Mesothelial cell of epicardium (in vitro differentiated cells): ENCODE results near the gene BTN3A1. TPM values are rescaled to one million over a fixed set of nuclear protein-coding genes. Genes with fewer than 3 reads are reported as not detected.

Experiments used
- DNase-seq, 2 experiments: peaks; one replicate each; pipeline ENCODE4 v3.0.0; 2021; ENCODE audit warnings: low spot score in 2 of 2; ENCODE audit not compliant: unreplicated experiment in 2 of 2
- H3K27ac Mint-ChIP-seq: 2 replicates; pipeline ENCODE4 v1.8.0; 2021; ENCODE audit warnings: mixed read lengths
- H3K27me3 Mint-ChIP-seq: 2 replicates; pipeline ENCODE4 v1.8.0; 2021; ENCODE audit warnings: low read depth, mixed read lengths
- H3K36me3 Mint-ChIP-seq: 2 replicates; pipeline ENCODE4 v1.8.0; 2021; ENCODE audit warnings: mixed read lengths
- H3K4me1 Mint-ChIP-seq: 2 replicates; pipeline ENCODE4 v1.8.0; 2021; ENCODE audit warnings: mixed read lengths
- H3K4me3 Mint-ChIP-seq: 2 replicates; pipeline ENCODE4 v1.8.0; 2021; ENCODE audit warnings: mild to moderate bottlenecking, moderate library complexity, mixed read lengths
- H3K9me3 Mint-ChIP-seq: 2 replicates; pipeline ENCODE4 v1.8.0; 2021; ENCODE audit warnings: mixed read lengths
- CTCF ChIP-seq: fragments of 200-600 bp; sonication (generic); IDR thresholded peaks from one replicate; pipeline ENCODE4 v1.5.0; 2021; ENCODE audit warnings: antibody characterized with exemption; ENCODE audit not compliant: unreplicated experiment
- total RNA-seq: library from RNA; stranded (reverse); gene quantifications from 3 replicates; pipeline ENCODE4 v1.2.1, GENCODE V29; 2021

Gene BTN3A1
- total RNA-seq, 1 donor from 2014 or later: 39.8 TPM

GRCh38 chr6:26408828-26409730 is 7.0 kb downstream of the BTN3A1 start:
- TF ChIP-seq CTCF: no peak
- Mint-ChIP-seq H3K36me3 (peaks cover 55% of the 10 kb centered on the region), H3K9me3 (no peaks in the 10 kb centered on the region), H3K4me1 (peaks cover 10% of the 10 kb centered on the region), H3K27me3 (no peaks in the 10 kb centered on the region), H3K27ac (no peak overlapping the region), H3K4me3 (no peak overlapping the region)
- no peak for DNase-seq

- Mint-ChIP-seq H3K9me3 (no peaks in the 10 kb centered on the region), H3K27ac (no peak overlapping the region), H3K4me3 (no peak overlapping the region), H3K36me3 (peaks cover 51% of the 10 kb centered on the region), H3K27me3 (peaks cover 2% of the 10 kb centered on the region), H3K4me1 (peaks cover 7% of the 10 kb centered on the region)
- no peak for DNase-seq
- TF ChIP-seq CTCF: no peak
These were observed 9.7 kb downstream of the BTN3A1 start for GRCh38 chr6:26411751-26412150.

- Mint-ChIP-seq H3K27ac (no peak overlapping the region), H3K9me3 (peaks cover 3% of the 10 kb centered on the region), H3K27me3 (peaks cover 2% of the 10 kb centered on the region), H3K36me3 (peaks cover 50% of the 10 kb centered on the region), H3K4me1 (peaks cover 7% of the 10 kb centered on the region), H3K4me3 (no peak overlapping the region)
- DNase-seq: no peak
- no peak for TF ChIP-seq CTCF
These were observed 10.2 kb downstream of the BTN3A1 start for GRCh38 chr6:26412228-26412627.

GRCh38 chr6:26412954-26413353 is 10.9 kb downstream of the BTN3A1 start:
- Mint-ChIP-seq H3K27ac (no peak overlapping the region), H3K4me3 (no peak overlapping the region), H3K4me1 (peaks cover 5% of the 10 kb centered on the region), H3K27me3 (peaks cover 2% of the 10 kb centered on the region), H3K36me3 (peaks cover 53% of the 10 kb centered on the region), H3K9me3 (peaks cover 9% of the 10 kb centered on the region)
- TF ChIP-seq CTCF: no peak
- no peak for DNase-seq

GRCh38 chr6:26414281-26414680 is 12.2 kb downstream of the BTN3A1 start:
- Mint-ChIP-seq H3K4me1 (no peaks in the 10 kb centered on the region), H3K9me3 (peaks cover 9% of the 10 kb centered on the region), H3K27me3 (peaks cover 2% of the 10 kb centered on the region), H3K4me3 (no peak overlapping the region), H3K36me3 (peaks cover 47% of the 10 kb centered on the region), H3K27ac (no peak overlapping the region)
- no peak for DNase-seq
- no peak for TF ChIP-seq CTCF
